Mesenchymal stem cell (in vitro differentiated cells and primary cell): ENCODE data around the gene AP3B1. TPM values are rescaled to one million over a fixed set of nuclear protein-coding genes. Genes with fewer than 3 reads are reported as not detected.

Source experiments
- DNase-seq: peaks from one replicate; pipeline ENCODE4 v3.0.0-alpha.2; 2013
- H2AFZ ChIP-seq: one replicate; pipeline ENCODE4 v1.6.1; 2013; ENCODE audit warnings: low read depth, mild to moderate bottlenecking, control low read depth, inconsistent platforms, low read length, moderate library complexity
- H2AK5ac ChIP-seq: 2 replicates; pipeline ENCODE4 v1.6.1; 2013; ENCODE audit warnings: low read length, moderate library complexity, mild to moderate bottlenecking, inconsistent platforms; ENCODE audit not compliant: severe bottlenecking
- H2BK120ac ChIP-seq: one replicate; pipeline ENCODE4 v1.6.1; 2013; ENCODE audit warnings: low read depth, mild to moderate bottlenecking, inconsistent platforms, low read length, moderate library complexity
- H2BK12ac ChIP-seq, 2 experiments: one replicate each; pipeline ENCODE4 v1.6.1; 2013; ENCODE audit warnings: inconsistent platforms in 2 of 2, low read length in 2 of 2, mild to moderate bottlenecking in 2 of 2, moderate library complexity in 2 of 2, control low read depth in 1 of 2
- H2BK15ac ChIP-seq: one replicate; pipeline ENCODE4 v1.6.1; 2013; ENCODE audit warnings: mild to moderate bottlenecking, low read depth, inconsistent platforms; ENCODE audit not compliant: poor library complexity, severe bottlenecking
- H2BK5ac ChIP-seq: 2 replicates; pipeline ENCODE4 v1.6.1; 2013; ENCODE audit warnings: low read depth, mild to moderate bottlenecking, low read length, control low read depth, inconsistent platforms; ENCODE audit not compliant: poor library complexity, severe bottlenecking
- H3K14ac ChIP-seq, 2 experiments: one replicate each; pipeline ENCODE4 v1.6.1; 2013; ENCODE audit warnings: inconsistent platforms in 2 of 2, low read length in 2 of 2, control low read depth in 1 of 2, mild to moderate bottlenecking in 1 of 2, moderate library complexity in 1 of 2
- H3K18ac ChIP-seq, 2 experiments: one replicate each; pipeline ENCODE4 v1.6.1; 2013; ENCODE audit warnings: inconsistent platforms in 2 of 2, low read length in 2 of 2, control low read depth in 1 of 2, low read depth in 1 of 2, mild to moderate bottlenecking in 1 of 2
- H3K23ac ChIP-seq, 2 experiments: one replicate each; pipeline ENCODE4 v1.6.1; 2013; ENCODE audit warnings: inconsistent platforms in 2 of 2, low read length in 2 of 2, mild to moderate bottlenecking in 2 of 2, moderate library complexity in 2 of 2, control low read depth in 1 of 2
- H3K27ac ChIP-seq: 2 replicates; pipeline ENCODE4 v1.5.1; 2013; ENCODE audit warnings: mild to moderate bottlenecking, moderate library complexity, low read length, control low read depth, inconsistent platforms; ENCODE audit not compliant: poor library complexity, severe bottlenecking
- H3K27me3 ChIP-seq, 2 experiments: 2 replicates each; pipeline versions ENCODE4 v1.6.1 to v1.7.0; 2013; ENCODE audit warnings: low read length in 2 of 2, mild to moderate bottlenecking in 2 of 2, moderate library complexity in 2 of 2, control low read depth in 1 of 2, inconsistent platforms in 1 of 2; ENCODE audit not compliant: control insufficient read depth in 1 of 2, insufficient read depth in 1 of 2
- H3K36me3 ChIP-seq, 2 experiments: 2 replicates each; pipeline versions ENCODE4 v1.6.1 to v1.7.0; 2013; ENCODE audit warnings: low read length in 2 of 2, control low read depth in 1 of 2, inconsistent platforms in 1 of 2, low read depth in 1 of 2, mild to moderate bottlenecking in 1 of 2; ENCODE audit not compliant: insufficient read depth in 2 of 2, control insufficient read depth in 1 of 2
- H3K4ac ChIP-seq, 2 experiments: one replicate each; pipeline ENCODE4 v1.6.1; 2013; ENCODE audit warnings: inconsistent platforms in 2 of 2, low read length in 2 of 2, mild to moderate bottlenecking in 2 of 2, moderate library complexity in 2 of 2, control low read depth in 1 of 2, low read depth in 1 of 2
- H3K4me1 ChIP-seq: 2 replicates; pipeline ENCODE4 v1.6.1; 2013; ENCODE audit warnings: low read depth, low read length, control low read depth; ENCODE audit not compliant: control insufficient read depth, insufficient read depth
- H3K4me2 ChIP-seq: 2 replicates; pipeline ENCODE4 v1.6.1; 2013; ENCODE audit warnings: low read length, mild to moderate bottlenecking, inconsistent platforms; ENCODE audit not compliant: poor library complexity, severe bottlenecking
- H3K4me3 ChIP-seq, 2 experiments: 2 replicates each; pipeline versions ENCODE4 v1.5.1 to v1.7.0; 2013; ENCODE audit warnings: low read length in 2 of 2, mild to moderate bottlenecking in 2 of 2, control low read depth in 1 of 2, low read depth in 1 of 2; ENCODE audit not compliant: insufficient read depth in 1 of 2
- H3K79me1 ChIP-seq: replicated peaks from 2 replicates; pipeline ENCODE4 v1.6.1; 2013; ENCODE audit warnings: mild to moderate bottlenecking, control low read depth, low read length, inconsistent platforms; ENCODE audit not compliant: poor library complexity, severe bottlenecking
- H3K9ac ChIP-seq: 2 replicates; pipeline ENCODE4 v1.7.0; 2013; ENCODE audit warnings: mild to moderate bottlenecking, low read length, moderate library complexity
- H3K9me3 ChIP-seq: 2 replicates; pipeline ENCODE4 v1.7.0; 2013; ENCODE audit warnings: mild to moderate bottlenecking, low read length; ENCODE audit not compliant: control insufficient read depth
- H4K8ac ChIP-seq: one replicate; pipeline ENCODE4 v1.6.1; 2013; ENCODE audit warnings: inconsistent platforms, mild to moderate bottlenecking, low read length, moderate library complexity
- H4K91ac ChIP-seq: one replicate; pipeline ENCODE4 v1.6.1; 2013; ENCODE audit warnings: mild to moderate bottlenecking, low read length, inconsistent platforms
- WGBS: methylation state at CpG from one replicate; pipeline ENCODE4 v1.1.7; 2013; ENCODE audit warnings: mixed read lengths; 5-methylcytosine and 5-hydroxymethylcytosine counted together
- small RNA-seq: library from polyadenylated mRNA; stranded (forward); fragments of <200 nt; extraction: miRNeasy Mini kit (QIAGEN cat#:217004); gene quantifications from one replicate; pipeline ENCODE3, GENCODE V24; 2013; ENCODE audit warnings: low read depth

Gene AP3B1

DNA sequence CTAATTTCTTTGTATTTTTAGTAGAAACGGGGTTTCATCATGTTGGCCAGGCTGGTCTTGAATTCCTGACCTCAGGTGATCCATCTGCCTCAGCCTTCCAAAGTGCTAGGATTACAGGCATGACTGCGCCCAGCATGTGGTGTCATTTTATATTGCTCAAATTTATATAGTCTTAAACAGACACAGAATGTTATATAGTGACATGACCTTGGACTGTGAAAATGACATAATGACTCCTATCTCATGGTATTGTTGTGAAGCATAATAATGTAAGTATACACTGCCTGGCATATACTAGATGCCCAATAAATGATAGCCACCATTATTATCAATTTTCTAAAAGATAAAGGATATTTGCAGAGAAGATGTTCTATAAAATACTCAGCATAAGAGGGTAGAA lies 341.1 kb downstream of the AP3B1 start:
- Histone ChIP-seq H2BK15ac (no peak overlapping the region), H2BK12ac (no peak overlapping the region), H3K79me1 (no peaks in the 10 kb centered on the region), H3K27me3 (peaks cover 16 to 30% of the 10 kb centered on the region in 2 experiments), H3K4me3 (no peak overlapping the region), H3K27ac (no peak overlapping the region), H3K4me1 (peaks cover 6% of the 10 kb centered on the region), H3K36me3 (no peaks in the 10 kb centered on the region), H4K8ac (no peak overlapping the region), H3K4me2 (no peak overlapping the region), H2BK120ac (no peak overlapping the region), H2AK5ac (no peak overlapping the region), H3K9me3 (no peaks in the 10 kb centered on the region), H2BK5ac (no peak overlapping the region), H2AFZ (no peak overlapping the region), H3K18ac (no peak overlapping the region), H3K14ac (no peak overlapping the region), H3K9ac (no peak overlapping the region), H3K4ac (no peak overlapping the region), H4K91ac (no peak overlapping the region), H3K23ac (no peak overlapping the region)
- WGBS: 50% methylated on average over 1 of the region's 2 CpGs
- no peak for DNase-seq

DNA sequence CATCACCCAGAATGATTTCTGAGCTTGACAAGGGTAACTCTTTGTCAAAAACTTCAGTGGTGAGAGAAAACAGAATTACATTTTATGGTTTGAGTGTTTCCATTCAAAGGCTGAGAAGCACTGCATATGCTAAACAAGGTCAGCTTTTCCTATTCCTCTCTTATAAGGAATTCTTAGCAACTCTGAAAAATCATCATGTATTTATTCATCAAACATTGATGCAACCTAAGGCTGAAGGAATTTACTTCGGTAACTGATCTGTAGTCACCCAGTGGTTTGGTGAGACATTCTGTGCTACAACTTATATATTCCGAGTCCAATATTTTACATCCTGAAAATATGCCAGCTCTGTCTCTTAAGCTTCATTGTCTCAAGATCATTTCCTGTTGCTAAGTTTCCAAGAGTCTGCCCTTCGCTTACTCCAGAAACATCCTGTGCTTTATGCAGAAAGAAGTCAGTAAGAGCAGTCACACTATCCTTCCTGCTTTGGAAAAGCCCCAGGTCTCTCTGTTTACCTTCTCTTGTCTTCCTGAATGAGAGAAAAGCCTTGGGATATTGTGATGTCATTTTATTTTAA lies 341.8 kb downstream of the AP3B1 start:
- no peak overlapping the region for H3K27ac ChIP-seq
- no peaks in the 10 kb centered on the region for H3K79me1 ChIP-seq
- peaks cover 3% of the 10 kb centered on the region for H3K4me1 ChIP-seq
- H4K91ac ChIP-seq: no peak overlapping the region
- H3K4ac ChIP-seq: no peak overlapping the region
- H4K8ac ChIP-seq: no peak overlapping the region
- no peak overlapping the region for H3K14ac ChIP-seq
- no peak overlapping the region for H2BK15ac ChIP-seq
- H3K4me2 ChIP-seq: no peak overlapping the region
- no peak overlapping the region for H3K4me3 ChIP-seq
- H2BK12ac ChIP-seq: no peak overlapping the region
- WGBS: 66% methylated on average over 3 of the region's 3 CpGs
- H2AFZ ChIP-seq: no peak overlapping the region
- H2BK5ac ChIP-seq: no peak overlapping the region
- no peaks in the 10 kb centered on the region for H3K9me3 ChIP-seq
- DNase-seq: no peak
- no peak overlapping the region for H3K23ac ChIP-seq
- H3K27me3 ChIP-seq: peaks cover 10 to 25% of the 10 kb centered on the region in 2 experiments
- H3K36me3 ChIP-seq: no peaks in the 10 kb centered on the region
- no peak overlapping the region for H3K18ac ChIP-seq
- H3K9ac ChIP-seq: no peak overlapping the region
- no peak overlapping the region for H2AK5ac ChIP-seq
- H2BK120ac ChIP-seq: no peak overlapping the region

Small RNA genes lying within 50 kb of the gene (small RNA-seq; reads per million reads assigned to genes)
- gene RF00019 (not detected), gene RNU6-183P (not detected)
